Natural killer cell (primary cell): Measurements from ENCODE around the gene NPAS3. TPM values are rescaled to one million over a fixed set of nuclear protein-coding genes. Genes with fewer than 3 reads are reported as not detected.

ENCODE experiments used
- ATAC-seq, 3 donors: fragments of 150-1000 bp in 2 of 3; fragments of 200-7000 bp in 1 of 3; cut with Tn5 transposase; 1 replicate in 1 of 3; 2 replicates in 2 of 3; pipeline ENCODE4 v1.10.0; 2021; ENCODE audit warnings: mild to moderate bottlenecking in 2 of 3, moderate library complexity in 2 of 3
- DNase-seq, 2 donors: peaks; one replicate each; pipeline versions ENCODE4 v3.0.0 to v3.0.0-alpha.2; 2013 to 2021; ENCODE audit warnings: mixed read lengths in 1 of 2
- H3K27ac ChIP-seq: one replicate; pipeline ENCODE4 v1.5.1; 2013; ENCODE audit warnings: mild to moderate bottlenecking, low read length
- H3K27me3 ChIP-seq: one replicate; pipeline ENCODE4 v1.6.1; 2013; ENCODE audit warnings: low read length; ENCODE audit not compliant: control insufficient read depth, insufficient read depth
- H3K36me3 ChIP-seq: one replicate; pipeline ENCODE4 v1.6.1; 2013; ENCODE audit warnings: low read length; ENCODE audit not compliant: control insufficient read depth, insufficient read depth
- H3K4me1 ChIP-seq: one replicate; pipeline ENCODE4 v1.6.1; 2013; ENCODE audit warnings: low read length; ENCODE audit not compliant: control insufficient read depth, insufficient read depth
- H3K4me3 ChIP-seq: one replicate; pipeline ENCODE4 v1.5.1; 2013; ENCODE audit warnings: low read length
- H3K9me3 ChIP-seq: one replicate; pipeline ENCODE4 v1.6.1; 2013; ENCODE audit warnings: low read length; ENCODE audit not compliant: control insufficient read depth, insufficient read depth
- H3K27ac Mint-ChIP-seq, 2 donors: one replicate each; pipeline ENCODE4 v1.8.0; 2022; ENCODE audit warnings: mild to moderate bottlenecking in 2 of 2, mixed read lengths in 2 of 2, moderate library complexity in 1 of 2
- H3K27me3 Mint-ChIP-seq, 2 donors: one replicate each; pipeline ENCODE4 v1.8.0; 2022; ENCODE audit warnings: low read depth in 2 of 2, mixed read lengths in 2 of 2
- H3K36me3 Mint-ChIP-seq: one replicate; pipeline ENCODE4 v1.8.0; 2022; ENCODE audit warnings: mixed read lengths
- H3K4me1 Mint-ChIP-seq, 2 donors: one replicate each; pipeline ENCODE4 v1.8.0; 2022; ENCODE audit warnings: mixed read lengths in 2 of 2
- H3K4me3 Mint-ChIP-seq: one replicate; pipeline ENCODE4 v1.8.0; 2022; ENCODE audit warnings: mild to moderate bottlenecking, moderate library complexity, mixed read lengths
- H3K9me3 Mint-ChIP-seq, 2 donors: one replicate each; pipeline ENCODE4 v1.8.0; 2022; ENCODE audit warnings: mixed read lengths in 2 of 2
- CTCF ChIP-seq: fragments of 200-600 bp; IDR thresholded peaks from one replicate; pipeline ENCODE4 v1.8.0; 2022; ENCODE audit warnings: antibody characterized with exemption
- WGBS: methylation state at CpG from one replicate; pipeline ENCODE4 v1.1.7; 2013; ENCODE audit warnings: missing lambda C conversion rate; ENCODE audit not compliant: insufficient coverage; 5-methylcytosine and 5-hydroxymethylcytosine counted together
- intact Hi-C: fragments of 100-400 bp; cut with micrococcal nuclease; formaldehyde crosslinking; loops from one replicate; pipeline ENCODE4 v1.14.2; 2022
- total RNA-seq, 4 donors: library from RNA; stranded (reverse); fragments of 120-200 nt in 1 of 4; gene quantifications; one replicate each; pipeline versions ENCODE4 v1.2.3 to v1.2.4, GENCODE V29; 2013 to 2022

Gene NPAS3
- total RNA-seq, 3 donors from 2014 or later (not counting 1 experiment from before 2014, with no cell fraction given) = not detected

GRCh38 chr14:33362934-33363333 lies 424.3 kb downstream of the NPAS3 start:
- WGBS = 88% methylated on average over 6 of the region's 6 CpGs
- intact Hi-C loops = no loop called here
- Histone ChIP-seq H3K27me3 (no peaks in the 10 kb centered on the region), H3K27ac (no peak overlapping the region), H3K36me3 (no peaks in the 10 kb centered on the region), H3K9me3 (peaks cover 2% of the 10 kb centered on the region), H3K4me1 (no peaks in the 10 kb centered on the region), H3K4me3 (no peak overlapping the region)
- no peaks in the 10 kb centered on the region for H3K36me3 Mint-ChIP-seq
- no peak for DNase-seq
- no peak for TF ChIP-seq CTCF
- ATAC-seq = no peak
- no peak overlapping the region for H3K4me3 Mint-ChIP-seq
- no peak overlapping the region for H3K27ac Mint-ChIP-seq
- H3K4me1 Mint-ChIP-seq = no peaks in the 10 kb centered on the region
- H3K9me3 Mint-ChIP-seq = peaks cover 0 to 6% of the 10 kb centered on the region in 2 donors
- H3K27me3 Mint-ChIP-seq = no peaks in the 10 kb centered on the region

- no peaks in the 10 kb centered on the region for H3K4me1 Mint-ChIP-seq
- intact Hi-C loops = no loop called here
- TF ChIP-seq CTCF = no peak
- WGBS = 100% methylated on average over 2 of the region's 3 CpGs
- H3K27ac ChIP-seq = no peak overlapping the region
- no peak overlapping the region for H3K4me3 ChIP-seq
- peaks cover 2% of the 10 kb centered on the region for H3K9me3 ChIP-seq
- no peak overlapping the region for H3K4me3 Mint-ChIP-seq
- DNase-seq = no peak
- no peaks in the 10 kb centered on the region for H3K4me1 ChIP-seq
- H3K36me3 ChIP-seq = no peaks in the 10 kb centered on the region
- no peaks in the 10 kb centered on the region for H3K36me3 Mint-ChIP-seq
- H3K27me3 Mint-ChIP-seq = no peaks in the 10 kb centered on the region
- no peak for ATAC-seq
- no peaks in the 10 kb centered on the region for H3K27me3 ChIP-seq
- no peak overlapping the region for H3K27ac Mint-ChIP-seq
- peaks cover 0 to 6% of the 10 kb centered on the region in 2 donors for H3K9me3 Mint-ChIP-seq
These were observed 425.0 kb downstream of the NPAS3 start for GRCh38 chr14:33363682-33364081.

- Histone ChIP-seq H3K27me3 (no peaks in the 10 kb centered on the region), H3K4me1 (no peaks in the 10 kb centered on the region), H3K9me3 (peaks cover 2% of the 10 kb centered on the region), H3K27ac (no peak overlapping the region), H3K4me3 (no peak overlapping the region), H3K36me3 (no peaks in the 10 kb centered on the region)
- 77% methylated on average over 3 of the region's 4 CpGs for WGBS
- Mint-ChIP-seq H3K4me1 (no peaks in the 10 kb centered on the region), H3K9me3 (peaks cover 0 to 2% of the 10 kb centered on the region in 2 donors), H3K4me3 (no peak overlapping the region), H3K36me3 (no peaks in the 10 kb centered on the region), H3K27me3 (no peaks in the 10 kb centered on the region), H3K27ac (no peak overlapping the region)
- no peak for ATAC-seq
- intact Hi-C loops = no loop called here
- TF ChIP-seq CTCF = no peak
- no peak for DNase-seq
These were observed 425.8 kb downstream of the NPAS3 start for GRCh38 chr14:33364466-33364865.

- Histone ChIP-seq H3K4me3 (no peak overlapping the region), H3K27me3 (no peaks in the 10 kb centered on the region), H3K9me3 (peaks cover 2% of the 10 kb centered on the region), H3K4me1 (no peaks in the 10 kb centered on the region), H3K36me3 (no peaks in the 10 kb centered on the region), H3K27ac (no peak overlapping the region)
- no peaks in the 10 kb centered on the region for H3K27me3 Mint-ChIP-seq
- intact Hi-C loops = no loop called here
- WGBS = 83% methylated on average over 3 of the region's 3 CpGs
- TF ChIP-seq CTCF = no peak
- no peak for ATAC-seq
- H3K4me1 Mint-ChIP-seq = no peaks in the 10 kb centered on the region
- no peak overlapping the region for H3K27ac Mint-ChIP-seq
- no peak for DNase-seq
- peaks cover 0 to 2% of the 10 kb centered on the region in 2 donors for H3K9me3 Mint-ChIP-seq
- H3K36me3 Mint-ChIP-seq = no peaks in the 10 kb centered on the region
- no peak overlapping the region for H3K4me3 Mint-ChIP-seq
These were observed 430.4 kb downstream of the NPAS3 start for GRCh38 chr14:33369041-33369440.
